GM21737 (cell line): Measurements from ENCODE around the gene REG3G.
"Not testable (repeated sequence)": the region's sequence is repeated elsewhere in the genome, so short reads cannot be mapped to it uniquely, and the experiment has no call there.

Experiments
- ATAC-seq: cut with Tn5 transposase; IDR thresholded peaks from one replicate; pipeline ENCODE4 v1.9.1; 2021; ENCODE audit warnings: mild to moderate bottlenecking, moderate library complexity; ENCODE audit not compliant: unreplicated experiment

The REG3G gene

DNA sequence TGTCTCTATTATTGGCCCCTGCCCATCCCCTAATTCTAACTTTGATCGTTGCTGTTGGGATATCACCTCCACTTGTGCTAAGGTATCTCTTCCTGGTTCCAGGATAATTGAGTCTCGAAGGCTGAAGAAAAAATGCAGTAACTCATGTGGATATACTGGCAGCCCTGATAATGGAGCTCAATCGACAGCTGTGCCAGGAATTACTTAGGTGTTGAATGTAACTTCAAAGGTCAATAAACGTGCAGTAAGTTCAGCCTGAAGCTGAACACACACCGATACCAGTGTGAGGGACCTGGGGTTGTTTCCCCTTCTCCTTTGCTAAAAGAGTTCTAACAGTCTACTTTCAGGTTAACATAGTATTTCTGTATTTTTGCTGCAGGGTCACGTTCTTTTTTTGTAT is 11.9 kb upstream of the REG3G start:
- no peak for ATAC-seq

GRCh38 chr2:79016342-79016741 is 9.2 kb upstream of the REG3G start:
- ATAC-seq = no peak

DNA sequence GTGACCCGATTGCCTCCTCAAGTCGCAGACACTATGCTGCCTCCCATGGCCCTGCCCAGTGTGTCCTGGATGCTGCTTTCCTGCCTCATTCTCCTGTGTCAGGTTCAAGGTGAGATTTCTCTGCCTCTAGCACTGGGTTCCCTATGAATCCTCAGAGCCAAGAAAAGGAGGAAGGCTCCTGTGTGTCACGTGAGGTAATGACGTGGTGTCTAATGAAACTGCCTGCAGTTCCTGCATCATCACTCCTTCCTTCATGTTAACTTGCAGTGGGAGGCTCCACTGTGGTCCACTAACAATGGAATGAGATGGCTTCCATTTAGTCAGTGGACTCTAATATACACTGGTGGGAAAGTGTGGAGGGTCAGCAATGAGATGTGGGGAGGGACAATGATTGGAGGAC is 559 bp downstream of the REG3G start:
- ATAC-seq = no peak

DNA sequence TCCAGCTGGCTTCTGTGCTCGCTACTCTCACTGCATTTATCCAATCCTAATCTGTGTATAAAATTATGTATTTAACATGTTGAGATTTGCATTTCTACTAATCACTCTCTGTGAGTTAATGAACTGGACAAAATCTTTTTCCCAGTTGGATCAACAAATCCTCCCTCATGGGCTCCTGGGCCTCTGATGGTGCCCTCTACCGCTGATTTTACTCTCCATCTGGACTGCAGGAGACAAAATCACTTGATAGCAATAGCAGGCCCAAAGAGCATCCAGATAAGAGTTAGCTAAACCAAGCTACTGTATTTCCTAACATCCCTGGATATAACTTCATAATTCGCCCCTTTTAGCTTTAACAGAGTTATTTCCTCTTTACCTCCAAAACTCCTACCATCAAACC is 14.4 kb downstream of the REG3G start:
- ATAC-seq = no peak

- no peak for ATAC-seq
Measured at GRCh38 chr2:79041032-79041448, 15.5 kb downstream of the REG3G start.

DNA sequence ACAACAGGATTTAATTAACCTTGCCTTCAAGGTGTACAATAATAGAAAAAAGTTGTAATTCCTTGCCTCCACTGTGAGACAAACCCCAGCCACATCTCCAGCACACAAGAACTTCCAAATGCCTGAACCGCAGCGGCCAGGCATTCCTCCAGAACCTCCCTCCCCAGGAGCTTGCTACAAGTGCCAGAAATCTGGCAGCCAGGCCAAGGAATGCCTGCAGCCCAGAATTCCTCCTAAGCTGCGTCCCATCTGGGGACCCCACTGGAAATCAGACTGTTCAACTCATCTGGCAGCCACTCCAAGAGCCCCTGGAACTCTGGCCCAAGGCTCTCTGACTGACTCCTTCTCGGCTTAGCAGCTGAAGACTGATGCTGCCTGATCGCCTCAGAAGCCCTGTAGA is 28.0 kb downstream of the REG3G start:
- not testable (repeated sequence) for ATAC-seq

GRCh38 chr2:79054769-79055168 is 29.3 kb downstream of the REG3G start:
- ATAC-seq = not testable (repeated sequence)

GRCh38 chr2:79065201-79065600 is 39.7 kb downstream of the REG3G start:
- ATAC-seq = no peak

DNA sequence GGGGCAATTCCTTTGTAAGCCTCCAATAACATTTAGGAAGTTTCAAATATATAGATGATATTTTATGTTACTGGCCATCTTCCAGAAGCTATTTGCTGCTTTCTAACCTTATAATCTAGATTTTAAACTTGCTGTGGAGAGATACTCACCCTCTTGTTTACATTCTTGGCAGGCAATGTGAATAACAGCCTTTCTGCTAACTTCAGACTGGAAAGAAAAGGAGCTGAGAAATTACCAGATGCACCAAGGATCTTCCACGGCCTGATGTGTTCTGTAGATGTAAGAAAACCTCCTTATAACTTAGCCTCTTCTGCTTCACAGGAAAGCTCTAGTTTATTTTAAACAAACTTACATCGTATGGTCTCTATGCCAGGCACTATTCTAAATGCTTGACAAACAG is 45.6 kb downstream of the REG3G start:
- no peak for ATAC-seq
